HCT116 (cell line): ENCODE measurements around the gene KCNC1. TPM values are rescaled to one million over a fixed set of nuclear protein-coding genes. Genes with fewer than 3 reads are reported as not detected.

ENCODE experiments used
- ATAC-seq: fragments of 200-7000 bp; cut with Tn5 transposase; 2 replicates; pipeline ENCODE4 v1.9.1; 2020; ENCODE audit warnings: mild to moderate bottlenecking, moderate library complexity
- BruUV-seq: library from RNA; stranded (reverse); fragments of 400-500 nt; replicated peaks from 2 replicates; lab custom pipeline; 2021; lab: Mats Ljungman, UMichigan
- CTCF ChIA-PET: fragments of 300-600 bp; sonication (Branson Sonifier 250); formaldehyde crosslinking; loops from one replicate; lab custom pipeline; 2021; ENCODE audit warnings: antibody characterized with exemption; lab: Charles Lee
- POLR2A ChIA-PET: fragments of 300-600, 350-600 bp; sonication (Branson Sonifier 250); formaldehyde crosslinking; loops from one replicate; lab custom pipeline; 2021; ENCODE audit warnings: antibody characterized with exemption; lab: Charles Lee
- RAD21 ChIA-PET, 2 experiments: fragments of 300-600 bp; sonication (Branson Sonifier 250); formaldehyde crosslinking; loops; one replicate each; lab custom pipeline; 2023; ENCODE audit warnings: low total read pairs in 2 of 2; ENCODE audit not compliant: uncharacterized antibody in 2 of 2, unreplicated experiment in 2 of 2, low non-redundant PET in 1 of 2; lab: Charles Lee
- DNase-seq: peaks from one replicate; pipeline ENCODE4 v3.0.0-alpha.2; 2010; ENCODE audit warnings: low read depth, low spot score
- H2AFZ ChIP-seq: fragments of 200-600 bp; shearing (Covaris generic), sonication (generic); 2 replicates; pipeline ENCODE4 v1.6.1; 2017; ENCODE audit warnings: low read depth, mixed run types, mixed read lengths, antibody characterized with exemption, low read length; ENCODE audit not compliant: poor library complexity, severe bottlenecking
- H3K27ac ChIP-seq: 2 replicates; pipeline ENCODE4 v1.5.1; 2012; ENCODE audit warnings: low read depth, low read length
- H3K27me3 ChIP-seq: fragments of 200-600 bp; sonication (generic); 2 replicates; pipeline ENCODE4 v1.6.1; 2016; ENCODE audit warnings: mixed run types, low read length, mixed read lengths; ENCODE audit not compliant: insufficient read depth
- H3K36me3 ChIP-seq, 2 experiments: fragments of 200-500 bp in 1 of 2; fragments of 200-600 bp in 1 of 2; sonication (Bioruptor generic) in 1 of 2; sonication (generic) in 1 of 2; 2 replicates each; pipeline versions ENCODE4 v1.5.1 to v1.6.1; 2014 to 2016; ENCODE audit warnings: low read length in 2 of 2, inconsistent platforms in 1 of 2, mixed read lengths in 1 of 2, mixed run types in 1 of 2; ENCODE audit not compliant: insufficient read depth in 2 of 2, control insufficient read depth in 1 of 2
- H3K4me1 ChIP-seq, 2 experiments: fragments of 200-600 bp in 1 of 2; sonication (generic) in 1 of 2; 2 replicates each; pipeline versions ENCODE4 v1.5.1 to v1.6.1; 2012 to 2017; ENCODE audit warnings: low read length in 2 of 2, inconsistent platforms in 1 of 2, mild to moderate bottlenecking in 1 of 2, mixed read lengths in 1 of 2, mixed run types in 1 of 2, moderate library complexity in 1 of 2; ENCODE audit not compliant: insufficient read depth in 2 of 2, control insufficient read depth in 1 of 2
- H3K4me2 ChIP-seq: fragments of 200-600 bp; sonication (generic); 2 replicates; pipeline ENCODE4 v1.6.1; 2017; ENCODE audit warnings: mixed run types, low read length, mixed read lengths
- H3K4me3 ChIP-seq, 2 experiments: fragments of 200-600 bp in 1 of 2; sonication (generic) in 1 of 2; replicated peaks in 1 of 2; 2 replicates each; pipeline ENCODE4 v1.5.1; 2011 to 2016; ENCODE audit warnings: low read length in 2 of 2, control low read depth in 1 of 2, low read depth in 1 of 2, mild to moderate bottlenecking in 1 of 2, mixed read lengths in 1 of 2, mixed run types in 1 of 2
- H3K79me2 ChIP-seq: fragments of 200-600 bp; sonication (generic); 2 replicates; pipeline ENCODE4 v1.6.1; 2017; ENCODE audit warnings: mild to moderate bottlenecking, mixed run types, low read length, moderate library complexity, mixed read lengths; ENCODE audit not compliant: insufficient read depth
- H3K9ac ChIP-seq: fragments of 200-600 bp; sonication (generic); 2 replicates; pipeline ENCODE4 v1.6.1; 2016; ENCODE audit warnings: low read length, mixed read lengths
- H3K9me2 ChIP-seq: fragments of 200-600 bp; sonication (generic), shearing (Covaris generic); 2 replicates; pipeline ENCODE4 v1.6.1; 2017; ENCODE audit warnings: mixed run types, mild to moderate bottlenecking, moderate library complexity; ENCODE audit not compliant: insufficient read depth
- H3K9me3 ChIP-seq, 2 experiments: fragments of 200-500 bp in 1 of 2; fragments of 200-600 bp in 1 of 2; sonication (Bioruptor generic) in 1 of 2; sonication (generic) in 1 of 2; 2 replicates each; pipeline ENCODE4 v1.6.1; 2014 to 2017; ENCODE audit warnings: low read length in 2 of 2, mixed read lengths in 2 of 2, inconsistent platforms in 1 of 2, low read depth in 1 of 2, mild to moderate bottlenecking in 1 of 2, mixed run types in 1 of 2, moderate library complexity in 1 of 2; ENCODE audit not compliant: control insufficient read depth in 1 of 2, insufficient read depth in 1 of 2
- H4K20me1 ChIP-seq: fragments of 200-600 bp; sonication (generic), shearing (Covaris generic); 2 replicates; pipeline ENCODE4 v1.6.1; 2017; ENCODE audit warnings: mixed run types, mild to moderate bottlenecking, moderate library complexity; ENCODE audit not compliant: insufficient read depth
- CBX3 ChIP-seq: IDR thresholded peaks from 2 replicates; pipeline ENCODE4 v1.6.1; 2012; ENCODE audit warnings: low read depth
- CTCF ChIP-seq, 3 experiments: fragments of 200-600 bp in 1 of 3; sonication (generic) in 1 of 3; IDR thresholded peaks in 2 of 3; conservative IDR thresholded peaks in 1 of 3; 2 replicates each; pipeline ENCODE4 v1.5.1; 2012 to 2017; ENCODE audit warnings: low read depth in 2 of 3, low read length in 2 of 3, antibody characterized with exemption in 1 of 3, borderline replicate concordance in 1 of 3, control low read depth in 1 of 3, mild to moderate bottlenecking in 1 of 3, mixed read lengths in 1 of 3, mixed run types in 1 of 3, moderate library complexity in 1 of 3; ENCODE audit not compliant: insufficient read depth in 1 of 3
- SIN3A ChIP-seq: IDR thresholded peaks from 2 replicates; pipeline ENCODE4 v1.6.1; 2012; ENCODE audit warnings: low read depth
- TCF7L2 ChIP-seq: IDR thresholded peaks from 2 replicates; pipeline ENCODE4 v1.7.0; 2011; ENCODE audit warnings: borderline replicate concordance, inconsistent platforms; ENCODE audit not compliant: insufficient read depth, insufficient read length; ENCODE audit errors: extremely low read depth
- ZBTB33 ChIP-seq: IDR thresholded peaks from 2 replicates; pipeline ENCODE4 v1.6.1; 2011; ENCODE audit warnings: mild to moderate bottlenecking, low read length, moderate library complexity; ENCODE audit not compliant: insufficient replicate concordance; ENCODE audit errors: extremely low read depth
- intact Hi-C: fragments of 100-400 bp; cut with micrococcal nuclease; formaldehyde crosslinking; loops from 2 replicates; pipeline ENCODE4 v1.10.0; 2022
- total RNA-seq: library from RNA; stranded (reverse); gene quantifications from one replicate; pipeline ENCODE4 v1.2.1, GENCODE V29; 2021; ENCODE audit not compliant: unreplicated experiment

KCNC1 gene
- total RNA-seq, 1 experiment from 2014 or later: 0.12 TPM

- H3K27ac ChIP-seq: no peak overlapping the region
- no peaks in the 10 kb centered on the region for H3K9me2 ChIP-seq
- BruUV-seq: no TSS peak
- no peak overlapping the region for H3K4me3 ChIP-seq
- no peak for ATAC-seq
- no peak overlapping the region for H3K4me2 ChIP-seq
- no peaks in the 10 kb centered on the region for H4K20me1 ChIP-seq
- intact Hi-C loops: loop anchor here (5.0 kb wide), 1 partner anchor 63 kb away; no protein-coding TSS in a partner anchor
- RAD21 ChIA-PET: no interaction called here
- no peak for DNase-seq
- H3K9ac ChIP-seq: no peak overlapping the region
- H3K4me1 ChIP-seq: peaks cover 0 to 9% of the 10 kb centered on the region in 2 experiments; a peak in 2 of 4 replicates
- TF ChIP-seq TCF7L2 (no peak), CBX3 (no peak), SIN3A (no peak), ZBTB33 (no peak), CTCF (IDR thresholded peaks at IDR 0.05 in 2 of 3, conservative IDR thresholded peaks at IDR 0.05 in 1 of 3; ENCODE audit: borderline replicate concordance in 1 of 3, insufficient read depth in 1 of 3, low read depth in 2 of 3, low read length in 2 of 3) (no peak)
- TF ChIP-seq, all 23 proteins: peak for 0
- no peaks in the 10 kb centered on the region for H3K36me3 ChIP-seq
- no peaks in the 10 kb centered on the region for H3K27me3 ChIP-seq
- H3K9me3 ChIP-seq: no peaks in the 10 kb centered on the region
- no peak overlapping the region for H2AFZ ChIP-seq
- POLR2A ChIA-PET: no interaction called here
- H3K79me2 ChIP-seq: no peaks in the 10 kb centered on the region
- CTCF ChIA-PET: no interaction called here
Observed at GRCh38 chr11:17764446-17765218, 30.1 kb downstream of the KCNC1 start.
